HCT116 (cell line): ENCODE results near the gene MYO7B. TPM values are rescaled to one million over a fixed set of nuclear protein-coding genes. Genes with fewer than 3 reads are reported as not detected.
"Not testable (repeated sequence)": the region's sequence is repeated elsewhere in the genome, so short reads cannot be mapped to it uniquely, and the experiment has no call there.

ENCODE experiments used
- ATAC-seq: fragments of 200-7000 bp; cut with Tn5 transposase; 2 replicates; pipeline ENCODE4 v1.9.1; 2020; ENCODE audit warnings: mild to moderate bottlenecking, moderate library complexity
- BruUV-seq: library from RNA; stranded (reverse); fragments of 400-500 nt; replicated peaks from 2 replicates; lab custom pipeline; 2021; lab: Mats Ljungman, UMichigan
- CTCF ChIA-PET: fragments of 300-600 bp; sonication (Branson Sonifier 250); formaldehyde crosslinking; loops from one replicate; lab custom pipeline; 2021; ENCODE audit warnings: antibody characterized with exemption; lab: Charles Lee
- POLR2A ChIA-PET: fragments of 300-600, 350-600 bp; sonication (Branson Sonifier 250); formaldehyde crosslinking; loops from one replicate; lab custom pipeline; 2021; ENCODE audit warnings: antibody characterized with exemption; lab: Charles Lee
- RAD21 ChIA-PET, 2 experiments: fragments of 300-600 bp; sonication (Branson Sonifier 250); formaldehyde crosslinking; loops; one replicate each; lab custom pipeline; 2023; ENCODE audit warnings: low total read pairs in 2 of 2; ENCODE audit not compliant: uncharacterized antibody in 2 of 2, unreplicated experiment in 2 of 2, low non-redundant PET in 1 of 2; lab: Charles Lee
- DNase-seq: peaks from one replicate; pipeline ENCODE4 v3.0.0-alpha.2; 2010; ENCODE audit warnings: low read depth, low spot score
- H2AFZ ChIP-seq: fragments of 200-600 bp; shearing (Covaris generic), sonication (generic); 2 replicates; pipeline ENCODE4 v1.6.1; 2017; ENCODE audit warnings: low read depth, mixed run types, mixed read lengths, antibody characterized with exemption, low read length; ENCODE audit not compliant: poor library complexity, severe bottlenecking
- H3K27ac ChIP-seq: 2 replicates; pipeline ENCODE4 v1.5.1; 2012; ENCODE audit warnings: low read depth, low read length
- H3K27me3 ChIP-seq: fragments of 200-600 bp; sonication (generic); 2 replicates; pipeline ENCODE4 v1.6.1; 2016; ENCODE audit warnings: mixed run types, low read length, mixed read lengths; ENCODE audit not compliant: insufficient read depth
- H3K36me3 ChIP-seq, 2 experiments: fragments of 200-500 bp in 1 of 2; fragments of 200-600 bp in 1 of 2; sonication (Bioruptor generic) in 1 of 2; sonication (generic) in 1 of 2; 2 replicates each; pipeline versions ENCODE4 v1.5.1 to v1.6.1; 2014 to 2016; ENCODE audit warnings: low read length in 2 of 2, inconsistent platforms in 1 of 2, mixed read lengths in 1 of 2, mixed run types in 1 of 2; ENCODE audit not compliant: insufficient read depth in 2 of 2, control insufficient read depth in 1 of 2
- H3K4me1 ChIP-seq, 2 experiments: fragments of 200-600 bp in 1 of 2; sonication (generic) in 1 of 2; 2 replicates each; pipeline versions ENCODE4 v1.5.1 to v1.6.1; 2012 to 2017; ENCODE audit warnings: low read length in 2 of 2, inconsistent platforms in 1 of 2, mild to moderate bottlenecking in 1 of 2, mixed read lengths in 1 of 2, mixed run types in 1 of 2, moderate library complexity in 1 of 2; ENCODE audit not compliant: insufficient read depth in 2 of 2, control insufficient read depth in 1 of 2
- H3K4me2 ChIP-seq: fragments of 200-600 bp; sonication (generic); 2 replicates; pipeline ENCODE4 v1.6.1; 2017; ENCODE audit warnings: mixed run types, low read length, mixed read lengths
- H3K4me3 ChIP-seq, 2 experiments: fragments of 200-600 bp in 1 of 2; sonication (generic) in 1 of 2; replicated peaks in 1 of 2; 2 replicates each; pipeline ENCODE4 v1.5.1; 2011 to 2016; ENCODE audit warnings: low read length in 2 of 2, control low read depth in 1 of 2, low read depth in 1 of 2, mild to moderate bottlenecking in 1 of 2, mixed read lengths in 1 of 2, mixed run types in 1 of 2
- H3K79me2 ChIP-seq: fragments of 200-600 bp; sonication (generic); 2 replicates; pipeline ENCODE4 v1.6.1; 2017; ENCODE audit warnings: mild to moderate bottlenecking, mixed run types, low read length, moderate library complexity, mixed read lengths; ENCODE audit not compliant: insufficient read depth
- H3K9ac ChIP-seq: fragments of 200-600 bp; sonication (generic); 2 replicates; pipeline ENCODE4 v1.6.1; 2016; ENCODE audit warnings: low read length, mixed read lengths
- H3K9me2 ChIP-seq: fragments of 200-600 bp; sonication (generic), shearing (Covaris generic); 2 replicates; pipeline ENCODE4 v1.6.1; 2017; ENCODE audit warnings: mixed run types, mild to moderate bottlenecking, moderate library complexity; ENCODE audit not compliant: insufficient read depth
- H3K9me3 ChIP-seq, 2 experiments: fragments of 200-500 bp in 1 of 2; fragments of 200-600 bp in 1 of 2; sonication (Bioruptor generic) in 1 of 2; sonication (generic) in 1 of 2; 2 replicates each; pipeline ENCODE4 v1.6.1; 2014 to 2017; ENCODE audit warnings: low read length in 2 of 2, mixed read lengths in 2 of 2, inconsistent platforms in 1 of 2, low read depth in 1 of 2, mild to moderate bottlenecking in 1 of 2, mixed run types in 1 of 2, moderate library complexity in 1 of 2; ENCODE audit not compliant: control insufficient read depth in 1 of 2, insufficient read depth in 1 of 2
- H4K20me1 ChIP-seq: fragments of 200-600 bp; sonication (generic), shearing (Covaris generic); 2 replicates; pipeline ENCODE4 v1.6.1; 2017; ENCODE audit warnings: mixed run types, mild to moderate bottlenecking, moderate library complexity; ENCODE audit not compliant: insufficient read depth
- CEBPB ChIP-seq: IDR thresholded peaks from 2 replicates; pipeline ENCODE4 v1.6.1; 2012; ENCODE audit warnings: low read depth
- EZH2 ChIP-seq: fragments of 200-600 bp; sonication (generic); IDR thresholded peaks from 2 replicates; pipeline ENCODE4 v1.6.1; 2017; ENCODE audit warnings: antibody characterized with exemption, mixed run types
- POLR2A ChIP-seq: IDR thresholded peaks from 2 replicates; pipeline ENCODE4 v1.7.0; 2011; ENCODE audit warnings: borderline replicate concordance; ENCODE audit not compliant: insufficient read depth, insufficient read length; ENCODE audit errors: extremely low read depth
- RAD21 ChIP-seq: IDR thresholded peaks from 2 replicates; pipeline ENCODE4 v1.6.1; 2012; ENCODE audit warnings: low read depth, mild to moderate bottlenecking
- REST ChIP-seq: IDR thresholded peaks from 2 replicates; pipeline ENCODE4 v1.6.1; 2012; ENCODE audit warnings: low read depth
- intact Hi-C: fragments of 100-400 bp; cut with micrococcal nuclease; formaldehyde crosslinking; loops from 2 replicates; pipeline ENCODE4 v1.10.0; 2022
- total RNA-seq: library from RNA; stranded (reverse); gene quantifications from one replicate; pipeline ENCODE4 v1.2.1, GENCODE V29; 2021; ENCODE audit not compliant: unreplicated experiment
- TF ChIP-seq, protein P1 (sequence below): IDR thresholded peaks from 2 replicates; pipeline ENCODE4 v1.6.1; 2012

MYO7B gene
- total RNA-seq, 1 experiment from 2014 or later = 0.07 TPM

DNA sequence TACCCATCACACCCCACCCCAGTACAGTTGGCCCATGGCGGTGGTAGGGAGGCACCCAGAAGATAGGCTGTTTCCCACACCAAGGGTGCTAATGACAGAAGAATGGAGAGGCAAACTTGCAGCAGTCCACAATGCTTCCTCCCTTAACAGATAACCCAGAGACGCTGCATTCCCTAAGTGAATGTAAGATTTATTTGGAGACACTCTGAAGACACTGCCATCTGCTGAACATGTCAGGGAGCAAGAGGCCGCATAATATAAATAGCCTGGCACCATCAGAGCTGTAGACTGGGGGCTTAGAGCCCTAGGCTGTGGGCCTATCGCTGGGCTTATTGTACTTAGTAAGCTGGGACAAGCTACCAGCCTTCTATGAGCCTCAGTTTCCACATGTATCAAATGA is 7.0 kb upstream of the MYO7B start:
- Histone ChIP-seq H3K4me3 (no peak overlapping the region), H3K36me3 (peaks cover 1 to 4% of the 10 kb centered on the region in 2 experiments; a peak in 2 of 4 replicates), H4K20me1 (no peaks in the 10 kb centered on the region), H3K27ac (no peak overlapping the region), H3K4me1 (peaks cover 5 to 28% of the 10 kb centered on the region in 2 experiments; a peak in 3 of 4 replicates), H3K4me2 (no peak overlapping the region), H3K9ac (no peak overlapping the region), H3K9me2 (no peaks in the 10 kb centered on the region), H3K79me2 (peaks cover 28% of the 10 kb centered on the region), H3K9me3 (no peaks in the 10 kb centered on the region), H2AFZ (no peak overlapping the region), H3K27me3 (peaks cover 7% of the 10 kb centered on the region; the same call in 1 of the 2 replicates)
- POLR2A ChIA-PET = no interaction called here
- BruUV-seq = no TSS peak
- CTCF ChIA-PET = interaction anchor here (0.9 to 1.0 kb wide), 2 partner anchors 63 to 331 kb away, joined by 3 to 4 read pairs; no protein-coding TSS in a partner anchor
- ATAC-seq = no peak
- DNase-seq = no peak
- RAD21 ChIA-PET = no interaction called here
- no peak for TF ChIP-seq RAD21
- TF ChIP-seq CEBPB = no peak
- no peak for TF ChIP-seq REST
- TF ChIP-seq EZH2 = no peak
- no peak for TF ChIP-seq POLR2A
- TF ChIP-seq, protein P1, sequence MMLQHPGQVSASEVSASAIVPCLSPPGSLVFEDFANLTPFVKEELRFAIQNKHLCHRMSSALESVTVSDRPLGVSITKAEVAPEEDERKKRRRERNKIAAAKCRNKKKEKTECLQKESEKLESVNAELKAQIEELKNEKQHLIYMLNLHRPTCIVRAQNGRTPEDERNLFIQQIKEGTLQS = no peak
- intact Hi-C loops = no loop called here

DNA sequence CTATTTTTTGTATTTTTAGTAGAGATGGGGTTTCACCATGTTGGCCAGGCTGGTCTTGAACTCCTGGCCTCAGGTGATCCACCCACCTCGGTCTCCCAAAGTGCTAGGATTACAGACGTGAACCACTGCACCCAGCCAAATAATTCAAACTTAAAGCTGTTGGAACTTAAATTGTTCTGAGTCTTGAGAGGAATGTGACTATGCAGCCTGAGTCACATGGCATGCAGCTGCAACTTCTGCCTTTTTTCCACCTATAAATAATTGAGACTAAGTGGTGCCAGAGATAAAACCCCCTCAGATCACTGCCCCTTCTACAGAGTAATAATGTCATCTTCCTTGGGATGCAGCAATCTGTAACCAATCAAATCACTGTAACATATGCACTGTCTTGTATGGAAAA is 6.1 kb upstream of the MYO7B start:
- H3K9me2 ChIP-seq, H3K36me3 ChIP-seq, intact Hi-C loops, H3K9me3 ChIP-seq, H3K27me3 ChIP-seq, BruUV-seq, H2AFZ ChIP-seq, POLR2A ChIA-PET, H3K27ac ChIP-seq, CTCF ChIA-PET, H4K20me1 ChIP-seq, H3K4me3 ChIP-seq, H3K4me2 ChIP-seq, ATAC-seq, DNase-seq, H3K9ac ChIP-seq, RAD21 ChIA-PET: not testable (repeated sequence)
- H3K4me1 ChIP-seq = peaks cover 5 to 28% of the 10 kb centered on the region in 2 experiments; a peak in 3 of 4 replicates
- peaks cover 18% of the 10 kb centered on the region for H3K79me2 ChIP-seq
